Measurements from ENCODE around the gene SETX. TPM values are rescaled to one million over a fixed set of nuclear protein-coding genes. Genes with fewer than 3 reads are reported as not detected.

The SETX gene
- total RNA-seq, 2 donors from 2014 or later, result 51.8 to 69.0 TPM

DNA sequence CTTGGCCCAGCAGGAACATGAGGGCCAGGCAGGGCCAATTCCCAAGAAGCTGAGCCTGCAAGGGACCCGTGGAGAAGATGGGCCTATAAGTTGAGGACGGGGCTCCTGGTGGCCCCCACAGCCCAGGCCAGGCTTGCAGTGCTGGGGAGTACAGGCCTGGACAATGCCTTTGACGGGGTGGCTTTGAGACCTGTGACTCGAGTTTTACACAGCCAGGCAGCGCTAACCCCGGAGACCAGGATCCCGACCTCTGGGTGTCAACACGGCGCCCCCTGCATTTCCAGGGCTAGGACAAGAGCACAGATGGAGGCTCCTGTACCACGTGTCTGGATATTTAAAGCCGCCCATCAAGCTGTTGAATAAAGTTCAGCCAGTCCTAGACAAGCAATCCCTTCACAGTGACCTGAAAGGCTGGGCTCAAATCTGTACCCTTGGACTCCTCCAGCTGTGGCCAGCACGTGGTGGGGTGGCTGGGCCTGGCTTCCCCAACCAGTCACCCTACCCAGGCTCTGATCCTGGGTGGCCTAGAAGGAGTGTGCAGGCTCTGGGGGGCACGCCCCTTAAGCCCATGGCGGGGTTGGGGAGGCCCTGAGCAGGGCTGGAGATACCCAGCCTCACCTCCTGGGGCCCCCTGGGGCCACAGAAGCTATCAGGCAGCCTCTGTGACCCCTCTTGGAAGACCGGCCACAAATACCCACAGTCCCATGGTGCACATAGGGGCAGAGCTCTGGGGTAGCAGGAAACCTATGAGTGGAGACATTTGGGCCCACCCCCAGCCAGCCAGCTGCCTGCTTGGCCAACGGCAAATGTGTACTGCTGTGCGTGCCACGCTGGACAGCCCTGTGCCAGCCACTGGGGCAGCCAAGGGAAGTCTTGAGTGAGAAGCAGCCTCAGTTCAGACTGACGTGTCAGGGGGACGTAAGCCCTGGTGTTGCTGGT is 104.2 kb downstream of the SETX start:
- Histone ChIP-seq H3K4me1 (replicated peaks) (no peaks in the 10 kb centered on the region), H3K27ac (no peak overlapping the region), H3K9me3 (no peaks in the 10 kb centered on the region), H3K36me3 (no peaks in the 10 kb centered on the region), H3K4me3 (no peak overlapping the region), H3K27me3 (replicated peaks; ENCODE audit: insufficient read depth) (no peaks in the 10 kb centered on the region)
- intact Hi-C loops (cut with DNase I), result loop anchor here (5.0 kb wide), 1 partner anchor 488 kb away; no protein-coding TSS in a partner anchor
- 94% methylated on average over 20 of the region's 20 CpGs for WGBS
- TF ChIP-seq, protein P1, sequence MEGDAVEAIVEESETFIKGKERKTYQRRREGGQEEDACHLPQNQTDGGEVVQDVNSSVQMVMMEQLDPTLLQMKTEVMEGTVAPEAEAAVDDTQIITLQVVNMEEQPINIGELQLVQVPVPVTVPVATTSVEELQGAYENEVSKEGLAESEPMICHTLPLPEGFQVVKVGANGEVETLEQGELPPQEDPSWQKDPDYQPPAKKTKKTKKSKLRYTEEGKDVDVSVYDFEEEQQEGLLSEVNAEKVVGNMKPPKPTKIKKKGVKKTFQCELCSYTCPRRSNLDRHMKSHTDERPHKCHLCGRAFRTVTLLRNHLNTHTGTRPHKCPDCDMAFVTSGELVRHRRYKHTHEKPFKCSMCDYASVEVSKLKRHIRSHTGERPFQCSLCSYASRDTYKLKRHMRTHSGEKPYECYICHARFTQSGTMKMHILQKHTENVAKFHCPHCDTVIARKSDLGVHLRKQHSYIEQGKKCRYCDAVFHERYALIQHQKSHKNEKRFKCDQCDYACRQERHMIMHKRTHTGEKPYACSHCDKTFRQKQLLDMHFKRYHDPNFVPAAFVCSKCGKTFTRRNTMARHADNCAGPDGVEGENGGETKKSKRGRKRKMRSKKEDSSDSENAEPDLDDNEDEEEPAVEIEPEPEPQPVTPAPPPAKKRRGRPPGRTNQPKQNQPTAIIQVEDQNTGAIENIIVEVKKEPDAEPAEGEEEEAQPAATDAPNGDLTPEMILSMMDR (IDR thresholded peaks at IDR 0.05), result no peak
- TF ChIP-seq POLR2A (IDR thresholded peaks at IDR 0.05) (no peak), POLR2AphosphoS5 (IDR thresholded peaks at IDR 0.05) (no peak)
- no peak for DNase-seq (ENCODE audit: low spot score)

DNA sequence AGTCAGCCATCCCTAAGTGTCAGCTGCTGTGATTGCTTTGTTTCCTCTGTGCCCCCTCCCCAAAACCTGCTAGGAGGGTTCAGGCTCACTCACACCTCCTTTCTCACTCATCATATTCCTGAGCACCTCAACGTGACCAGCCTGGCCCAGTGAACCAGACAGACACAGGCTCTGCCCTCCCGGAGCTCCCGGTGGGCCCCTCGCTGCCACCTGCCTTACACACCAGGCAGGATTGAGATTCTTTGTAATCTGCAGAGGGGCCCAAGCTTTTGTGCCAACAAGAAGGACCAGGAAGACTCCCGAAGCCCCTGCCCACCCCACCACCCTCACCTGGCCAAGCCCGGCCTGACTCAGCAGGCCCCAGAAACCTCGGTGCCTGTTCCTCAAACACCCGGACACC is 105.1 kb downstream of the SETX start:
- H3K36me3 ChIP-seq, result no peaks in the 10 kb centered on the region
- H3K27ac ChIP-seq, result no peak overlapping the region
- H3K4me1 ChIP-seq (replicated peaks), result no peaks in the 10 kb centered on the region
- TF ChIP-seq POLR2A (IDR thresholded peaks at IDR 0.05), result no peak
- no peak for TF ChIP-seq POLR2AphosphoS5 (IDR thresholded peaks at IDR 0.05)
- TF ChIP-seq, protein P1 (IDR thresholded peaks at IDR 0.05), result no peak
- WGBS, result 86% methylated on average over 8 of the region's 8 CpGs
- H3K4me3 ChIP-seq, result no peak overlapping the region
- no peaks in the 10 kb centered on the region for H3K9me3 ChIP-seq
- no peak for DNase-seq (ENCODE audit: low spot score)
- intact Hi-C loops (cut with DNase I), result loop anchor here (5.0 kb wide), 1 partner anchor 487 kb away; no protein-coding TSS in a partner anchor
- H3K27me3 ChIP-seq (replicated peaks; ENCODE audit: insufficient read depth), result no peaks in the 10 kb centered on the region

DNA sequence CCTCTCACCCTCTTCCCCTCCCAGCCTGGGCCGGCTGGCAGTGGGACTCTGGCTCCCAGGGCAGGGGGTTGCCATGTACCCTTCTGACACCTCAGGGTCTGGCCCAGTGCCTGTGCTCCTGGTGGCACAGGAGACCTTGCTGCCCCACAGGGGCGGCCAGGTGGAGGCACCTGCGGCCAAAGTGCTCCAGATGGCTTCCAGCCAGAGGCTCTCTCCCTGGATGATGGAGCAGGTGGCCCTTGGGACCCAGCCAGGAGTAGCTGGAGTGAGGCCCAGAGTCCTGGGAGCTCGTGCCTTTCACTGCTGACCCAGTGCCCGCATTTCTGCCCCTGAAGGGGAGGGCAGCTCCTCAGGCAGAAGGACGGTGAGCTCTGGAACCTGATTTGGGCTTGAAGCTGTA is 105.7 kb downstream of the SETX start:
- TF ChIP-seq POLR2AphosphoS5 (IDR thresholded peaks at IDR 0.05), result no peak
- TF ChIP-seq, protein P1 (IDR thresholded peaks at IDR 0.05), result no peak
- WGBS, result 71% methylated on average over 5 of the region's 6 CpGs
- no peaks in the 10 kb centered on the region for H3K4me1 ChIP-seq (replicated peaks)
- H3K4me3 ChIP-seq, result no peak overlapping the region
- intact Hi-C loops (cut with DNase I), result no loop called here
- no peaks in the 10 kb centered on the region for H3K27me3 ChIP-seq (replicated peaks; ENCODE audit: insufficient read depth)
- no peaks in the 10 kb centered on the region for H3K36me3 ChIP-seq
- no peak overlapping the region for H3K27ac ChIP-seq
- no peaks in the 10 kb centered on the region for H3K9me3 ChIP-seq
- no peak for DNase-seq (ENCODE audit: low spot score)

DNA sequence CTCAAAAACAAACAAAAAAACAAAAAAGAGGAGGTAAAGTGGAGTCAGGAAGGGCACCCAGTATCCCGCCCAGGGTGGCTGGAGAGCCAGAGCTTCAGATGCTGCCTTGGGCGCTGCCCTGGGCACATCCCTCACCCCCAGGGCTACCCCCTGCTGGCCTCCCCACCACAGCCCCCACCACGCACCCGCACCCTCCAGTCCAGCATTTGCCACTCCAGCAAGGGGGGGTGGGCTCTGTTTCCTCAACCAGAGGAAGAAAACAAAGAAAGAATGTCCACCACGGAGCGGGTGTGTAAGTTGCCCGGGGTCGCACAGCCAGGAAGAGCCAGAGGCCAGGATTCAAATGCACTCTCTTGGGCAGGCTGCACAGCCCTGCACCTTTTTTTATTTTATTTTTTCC is 106.8 kb downstream of the SETX start:
- Histone ChIP-seq H3K4me1 (replicated peaks) (no peaks in the 10 kb centered on the region), H3K9me3 (no peaks in the 10 kb centered on the region), H3K36me3 (no peaks in the 10 kb centered on the region), H3K4me3 (no peak overlapping the region), H3K27me3 (replicated peaks; ENCODE audit: insufficient read depth) (no peaks in the 10 kb centered on the region), H3K27ac (no peak overlapping the region)
- intact Hi-C loops (cut with DNase I), result no loop called here
- TF ChIP-seq, protein P1 (IDR thresholded peaks at IDR 0.05), result no peak
- TF ChIP-seq POLR2A (IDR thresholded peaks at IDR 0.05), result no peak
- no peak for TF ChIP-seq POLR2AphosphoS5 (IDR thresholded peaks at IDR 0.05)
- no peak for DNase-seq (ENCODE audit: low spot score)
- WGBS, result 80% methylated on average over 8 of the region's 8 CpGs

DNA sequence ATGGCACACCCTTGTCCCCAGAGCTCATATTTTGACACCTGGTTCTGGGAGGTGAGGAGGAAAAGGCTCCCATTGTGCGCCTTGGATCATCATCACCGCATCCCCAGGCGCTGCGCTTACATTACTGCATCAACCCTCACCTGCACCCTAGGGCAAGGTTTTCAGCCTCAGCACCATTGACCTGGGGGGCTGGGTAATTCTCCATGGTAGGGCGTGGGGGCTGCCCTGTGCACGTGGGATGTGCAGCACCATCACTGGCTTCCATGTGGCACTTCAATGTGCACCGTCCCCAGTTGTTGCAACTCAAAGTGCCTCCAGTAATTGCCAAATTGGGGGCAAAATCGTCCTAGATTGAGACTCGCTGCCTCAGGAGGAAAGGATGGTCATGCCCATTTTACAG is 109.3 kb downstream of the SETX start:
- Histone ChIP-seq H3K9me3 (no peaks in the 10 kb centered on the region), H3K27me3 (replicated peaks; ENCODE audit: insufficient read depth) (no peaks in the 10 kb centered on the region), H3K36me3 (no peaks in the 10 kb centered on the region), H3K4me3 (no peak overlapping the region), H3K4me1 (replicated peaks) (no peaks in the 10 kb centered on the region), H3K27ac (no peak overlapping the region)
- TF ChIP-seq, protein P1 (IDR thresholded peaks at IDR 0.05), result no peak
- TF ChIP-seq POLR2AphosphoS5 (IDR thresholded peaks at IDR 0.05), result no peak
- no peak for TF ChIP-seq POLR2A (IDR thresholded peaks at IDR 0.05)
- intact Hi-C loops (cut with DNase I), result no loop called here
- no peak for DNase-seq (ENCODE audit: low spot score)
- WGBS, result 85% methylated on average over 9 of the region's 9 CpGs

Measured in prostate gland (tissue), 2 donors.